GM12891 (cell line): Measurements from ENCODE around the gene EFHB.

Experiments
- POLR2A ChIP-seq: IDR thresholded peaks from 2 replicates; pipeline ENCODE4 v1.6.1; 2011; ENCODE audit warnings: low read depth, low read length, control low read depth
- POLR2AphosphoS5 ChIP-seq: IDR thresholded peaks from 2 replicates; pipeline ENCODE4 v1.6.1; 2011; ENCODE audit warnings: low read depth, low read length, control low read depth
- TAF1 ChIP-seq: IDR thresholded peaks from 2 replicates; pipeline ENCODE4 v1.6.1; 2011; ENCODE audit warnings: low read depth, low read length, control low read depth

- TF ChIP-seq POLR2A = no peak
- TF ChIP-seq TAF1 = no peak
- no peak for TF ChIP-seq POLR2AphosphoS5
Observed at GRCh38 chr3:19967812-19968211, 33.8 kb upstream of the EFHB start.
